Measurements from ENCODE around the gene TTI1. TPM values are rescaled to one million over a fixed set of nuclear protein-coding genes. Genes with fewer than 3 reads are reported as not detected.

TTI1 gene
- total and polyA plus RNA-seq, 9 of the 15 experiments (the other 6 are each of a cell fraction or from before 2014, with no cell fraction given), result 9.8 to 55.1 (median 39.4) TPM

GRCh38 chr20:38040276-38040675 is 7.0 kb upstream of the TTI1 start:
- H2AFZ ChIP-seq (ENCODE audit: low read depth, low read length), result no peak overlapping the region
- no peaks in the 10 kb centered on the region for H3K27me3 ChIP-seq (ENCODE audit: control insufficient read depth in 2 of 2, insufficient read depth in 2 of 2, low read length in 2 of 2)
- no peak for DNase-seq (ENCODE audit: extremely low read depth in 1 of 4, low spot score in 3 of 4)
- no peak overlapping the region for H3K9ac ChIP-seq (ENCODE audit: insufficient read depth in 1 of 2, low read depth in 2 of 2, low read length in 2 of 2)
- H3K4me3 ChIP-seq, result no peak overlapping the region
- no peak overlapping the region for H3K27ac ChIP-seq (ENCODE audit: extremely low read depth, low read depth, low read length)
- H3K4me1 ChIP-seq (replicated peaks in 1 of 2; ENCODE audit: control insufficient read depth in 2 of 2, insufficient read depth in 2 of 2, low read length in 2 of 2), result peaks cover 7 to 13% of the 10 kb centered on the region in 2 experiments; a peak in 4 of 5 replicates
- no peak for FAIRE-seq
- TF ChIP-seq, protein P1, sequence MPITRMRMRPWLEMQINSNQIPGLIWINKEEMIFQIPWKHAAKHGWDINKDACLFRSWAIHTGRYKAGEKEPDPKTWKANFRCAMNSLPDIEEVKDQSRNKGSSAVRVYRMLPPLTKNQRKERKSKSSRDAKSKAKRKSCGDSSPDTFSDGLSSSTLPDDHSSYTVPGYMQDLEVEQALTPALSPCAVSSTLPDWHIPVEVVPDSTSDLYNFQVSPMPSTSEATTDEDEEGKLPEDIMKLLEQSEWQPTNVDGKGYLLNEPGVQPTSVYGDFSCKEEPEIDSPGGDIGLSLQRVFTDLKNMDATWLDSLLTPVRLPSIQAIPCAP (CRISPR knock-in tag; IDR thresholded peaks at IDR 0.05; ENCODE audit: borderline replicate concordance), result no peak
- TF ChIP-seq, protein P2, sequence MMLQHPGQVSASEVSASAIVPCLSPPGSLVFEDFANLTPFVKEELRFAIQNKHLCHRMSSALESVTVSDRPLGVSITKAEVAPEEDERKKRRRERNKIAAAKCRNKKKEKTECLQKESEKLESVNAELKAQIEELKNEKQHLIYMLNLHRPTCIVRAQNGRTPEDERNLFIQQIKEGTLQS (IDR thresholded peaks at IDR 0.05), result peak; percentile 30; the same call in 1 of the 2 replicates
- TF ChIP-seq, protein P2 (CRISPR knock-in tag; conservative IDR thresholded peaks at IDR 0.05), result no peak
- 0 out of 2 replicates have a peak, but pooled peaks have one; percentile 16 for TF ChIP-seq MEF2A (IDR thresholded peaks at IDR 0.05; ENCODE audit: control insufficient read depth, low read depth, low read length)
- ChIA-PET CTCF (ENCODE audit: low intra/inter-chr PET ratio) (no interaction called here), POLR2A (interaction anchor here (0.8 kb wide), 1 partner anchor 33 kb away, joined by 4 read pairs; no protein-coding TSS in a partner anchor)
- no peaks in the 10 kb centered on the region for H3K9me1 ChIP-seq (ENCODE audit: control insufficient read depth, insufficient read depth, low read length)
- no TSS peak for BruUV-seq (replicated peaks)
- no peak for ATAC-seq
- H3K9me3 ChIP-seq (replicated peaks; ENCODE audit: control insufficient read depth, insufficient read depth, low read depth, low read length), result no peaks in the 10 kb centered on the region
- peaks cover 91% of the 10 kb centered on the region for H3K36me3 ChIP-seq (ENCODE audit: control insufficient read depth, insufficient read depth, low read length)
- intact Hi-C loops (cut with micrococcal nuclease), result no loop called here
- in situ Hi-C loops (cut with MboI), result no loop called here
- WGBS (ENCODE audit: insufficient coverage, low coverage, missing lambda C conversion rate), result 18% methylated on average over 1 of the region's 1 CpG
- peaks cover 83% of the 10 kb centered on the region for H3K79me2 ChIP-seq (ENCODE audit: control insufficient read depth, insufficient read depth, low read length)
- H4K20me1 ChIP-seq (replicated peaks; ENCODE audit: control insufficient read depth, insufficient read depth, low read length), result no peaks in the 10 kb centered on the region
- no peak overlapping the region for H3K4me2 ChIP-seq (ENCODE audit: insufficient read depth, low read length)
